ENCODE results near the gene AMPD2.

- TF ChIP-seq EZH2phosphoT487 (IDR thresholded peaks at IDR 0.05; ENCODE audit: borderline replicate concordance, low read length): no peak
- TF ChIP-seq, protein P1, sequence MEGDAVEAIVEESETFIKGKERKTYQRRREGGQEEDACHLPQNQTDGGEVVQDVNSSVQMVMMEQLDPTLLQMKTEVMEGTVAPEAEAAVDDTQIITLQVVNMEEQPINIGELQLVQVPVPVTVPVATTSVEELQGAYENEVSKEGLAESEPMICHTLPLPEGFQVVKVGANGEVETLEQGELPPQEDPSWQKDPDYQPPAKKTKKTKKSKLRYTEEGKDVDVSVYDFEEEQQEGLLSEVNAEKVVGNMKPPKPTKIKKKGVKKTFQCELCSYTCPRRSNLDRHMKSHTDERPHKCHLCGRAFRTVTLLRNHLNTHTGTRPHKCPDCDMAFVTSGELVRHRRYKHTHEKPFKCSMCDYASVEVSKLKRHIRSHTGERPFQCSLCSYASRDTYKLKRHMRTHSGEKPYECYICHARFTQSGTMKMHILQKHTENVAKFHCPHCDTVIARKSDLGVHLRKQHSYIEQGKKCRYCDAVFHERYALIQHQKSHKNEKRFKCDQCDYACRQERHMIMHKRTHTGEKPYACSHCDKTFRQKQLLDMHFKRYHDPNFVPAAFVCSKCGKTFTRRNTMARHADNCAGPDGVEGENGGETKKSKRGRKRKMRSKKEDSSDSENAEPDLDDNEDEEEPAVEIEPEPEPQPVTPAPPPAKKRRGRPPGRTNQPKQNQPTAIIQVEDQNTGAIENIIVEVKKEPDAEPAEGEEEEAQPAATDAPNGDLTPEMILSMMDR (IDR thresholded peaks at IDR 0.05; ENCODE audit: low read depth, low read length, poor library complexity, severe bottlenecking): no peak
These were observed 40.6 kb upstream of the AMPD2 start for GRCh38 chr1:109578947-109579443.

All from DOHH2 (cell line).